C4-2B (cell line): ENCODE measurements around the gene AKNA.

ENCODE experiments used
- CTCF ChIP-seq: fragments of 450-650 bp; conservative IDR thresholded peaks from 2 replicates; pipeline ENCODE4 v1.5.1; 2017; ENCODE audit warnings: mild to moderate bottlenecking
- ZFX ChIP-seq: fragments of 450-650 bp; IDR thresholded peaks from 2 replicates; pipeline ENCODE4 v1.6.1; 2017

DNA sequence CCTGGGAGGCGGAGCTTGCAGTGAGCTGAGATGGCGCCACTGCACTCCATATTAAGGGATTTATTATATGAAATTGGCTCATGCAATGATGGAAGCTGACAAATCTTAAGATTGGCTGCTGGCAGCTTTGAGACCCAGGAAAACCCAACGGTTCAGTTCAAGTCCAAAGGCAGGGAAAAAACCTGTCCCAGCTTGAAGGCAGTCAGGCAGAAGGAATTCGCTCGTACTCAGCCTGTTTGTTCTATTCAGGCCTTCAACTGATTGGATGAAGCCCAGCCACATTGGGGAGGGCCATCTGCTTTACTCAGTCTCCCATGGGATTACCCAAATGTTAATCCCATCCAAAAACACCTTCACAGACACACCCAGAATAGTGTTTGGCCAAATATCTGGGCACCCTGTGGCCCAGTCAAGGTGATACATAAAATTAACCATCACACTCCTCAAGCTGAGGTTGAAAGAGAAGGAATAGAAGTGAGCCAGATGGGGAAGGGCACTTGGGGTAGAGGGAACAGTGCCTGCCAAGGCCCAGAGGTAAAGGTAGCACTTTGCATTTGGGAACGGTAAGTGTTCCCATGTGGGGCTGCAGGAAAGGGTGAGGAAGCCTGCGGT lies 73.4 kb downstream of the AKNA start:
- TF ChIP-seq CTCF (no peak), ZFX (no peak)
